Sigmoid colon (tissue), 4 donors: Measurements from ENCODE around the gene GPC6.

ENCODE experiments used
- POLR2A ChIP-seq, 2 donors: fragments of 450-650 bp; IDR thresholded peaks; one replicate each; pipeline ENCODE4 v1.6.1; 2016; ENCODE audit warnings: antibody characterized with exemption in 2 of 2, mild to moderate bottlenecking in 2 of 2, moderate library complexity in 2 of 2
- POLR2AphosphoS5 ChIP-seq, 4 donors: sonication (generic); formaldehyde crosslinking; IDR thresholded peaks; one replicate each; pipeline ENCODE4 v1.6.1; 2017; ENCODE audit warnings: antibody characterized with exemption in 4 of 4
- TF ChIP-seq, protein P1 (sequence below), 4 experiments: fragments of 450-650 bp in 3 of 4; fragments of 200-600 bp in 1 of 4; IDR thresholded peaks; one replicate each; pipeline ENCODE4 v1.5.1; 2016 to 2019; ENCODE audit warnings: antibody characterized with exemption in 4 of 4, mild to moderate bottlenecking in 3 of 4, moderate library complexity in 2 of 4

DNA sequence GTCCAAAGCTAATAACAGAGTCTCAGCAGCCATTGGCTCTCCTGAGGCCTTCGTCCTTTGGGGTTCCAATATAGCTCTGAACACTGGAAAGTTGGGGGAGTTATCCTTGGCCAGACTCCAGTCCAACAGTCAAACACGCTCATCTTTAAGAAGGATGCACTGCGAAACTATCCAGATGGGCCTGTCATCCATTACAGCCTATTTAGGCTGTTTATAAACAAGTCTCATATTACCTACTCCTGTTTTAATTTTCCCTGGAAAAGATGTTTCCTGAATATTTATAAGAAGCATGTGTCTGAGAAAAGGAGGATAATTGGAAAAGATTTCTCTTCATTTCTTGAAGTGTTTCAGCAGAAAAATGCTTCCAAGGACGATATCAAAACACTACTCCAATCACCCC, 1082.2 kb downstream of the GPC6 start:
- TF ChIP-seq, protein P1, sequence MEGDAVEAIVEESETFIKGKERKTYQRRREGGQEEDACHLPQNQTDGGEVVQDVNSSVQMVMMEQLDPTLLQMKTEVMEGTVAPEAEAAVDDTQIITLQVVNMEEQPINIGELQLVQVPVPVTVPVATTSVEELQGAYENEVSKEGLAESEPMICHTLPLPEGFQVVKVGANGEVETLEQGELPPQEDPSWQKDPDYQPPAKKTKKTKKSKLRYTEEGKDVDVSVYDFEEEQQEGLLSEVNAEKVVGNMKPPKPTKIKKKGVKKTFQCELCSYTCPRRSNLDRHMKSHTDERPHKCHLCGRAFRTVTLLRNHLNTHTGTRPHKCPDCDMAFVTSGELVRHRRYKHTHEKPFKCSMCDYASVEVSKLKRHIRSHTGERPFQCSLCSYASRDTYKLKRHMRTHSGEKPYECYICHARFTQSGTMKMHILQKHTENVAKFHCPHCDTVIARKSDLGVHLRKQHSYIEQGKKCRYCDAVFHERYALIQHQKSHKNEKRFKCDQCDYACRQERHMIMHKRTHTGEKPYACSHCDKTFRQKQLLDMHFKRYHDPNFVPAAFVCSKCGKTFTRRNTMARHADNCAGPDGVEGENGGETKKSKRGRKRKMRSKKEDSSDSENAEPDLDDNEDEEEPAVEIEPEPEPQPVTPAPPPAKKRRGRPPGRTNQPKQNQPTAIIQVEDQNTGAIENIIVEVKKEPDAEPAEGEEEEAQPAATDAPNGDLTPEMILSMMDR (IDR thresholded peaks at IDR 0.05) = no peak
- TF ChIP-seq POLR2AphosphoS5 (IDR thresholded peaks at IDR 0.05) (no peak), POLR2A (IDR thresholded peaks at IDR 0.05) (no peak)
